ENCODE results near the gene RPL5.

RPL5 gene

GRCh38 chr1:92820551-92820950, 11.3 kb upstream of the RPL5 start:
- no peak for DNase-seq

GRCh38 chr1:92822879-92823278, 9.0 kb upstream of the RPL5 start:
- DNase-seq = no peak

- DNase-seq = no peak
Observed at GRCh38 chr1:92826792-92827191, 5.0 kb upstream of the RPL5 start.

GRCh38 chr1:92831368-92831761, 475 bp upstream of the RPL5 start:
- DNase-seq = no peak

GRCh38 chr1:92832537-92833114, 786 bp downstream of the RPL5 start:
- no peak for DNase-seq

GRCh38 chr1:92833840-92834239, 2.0 kb downstream of the RPL5 start:
- no peak for DNase-seq

- no peak for DNase-seq
Observed at GRCh38 chr1:92834617-92835016, 2.8 kb downstream of the RPL5 start.

- no peak for DNase-seq
Observed at GRCh38 chr1:92837062-92837461, 5.2 kb downstream of the RPL5 start.

- no peak for DNase-seq
Observed at GRCh38 chr1:92838519-92838918, 6.7 kb downstream of the RPL5 start.

- DNase-seq = no peak
Observed at GRCh38 chr1:92839442-92839841, 7.6 kb downstream of the RPL5 start.

- DNase-seq = no peak
Observed at GRCh38 chr1:92840600-92840999, 8.8 kb downstream of the RPL5 start.

- no peak for DNase-seq
Observed at GRCh38 chr1:92842082-92843045, 10.5 kb downstream of the RPL5 start.

GRCh38 chr1:92843046-92843423, 11.2 kb downstream of the RPL5 start:
- no peak for DNase-seq

GRCh38 chr1:92843429-92844352, 11.9 kb downstream of the RPL5 start:
- DNase-seq = no peak

GRCh38 chr1:92844439-92844838, 12.6 kb downstream of the RPL5 start:
- DNase-seq = no peak

- no peak for DNase-seq
Observed at GRCh38 chr1:92845908-92846307, 14.1 kb downstream of the RPL5 start.

GRCh38 chr1:92848201-92848600, 16.4 kb downstream of the RPL5 start:
- DNase-seq = no peak

GRCh38 chr1:92850019-92850418, 18.2 kb downstream of the RPL5 start:
- no peak for DNase-seq

GRCh38 chr1:92851729-92852128, 19.9 kb downstream of the RPL5 start:
- no peak for DNase-seq

- DNase-seq = no peak
Observed at GRCh38 chr1:92853299-92853698, 21.5 kb downstream of the RPL5 start.

GRCh38 chr1:92854101-92854785, 22.4 kb downstream of the RPL5 start:
- DNase-seq = no peak

- DNase-seq = no peak
Observed at GRCh38 chr1:92855236-92855635, 23.4 kb downstream of the RPL5 start.

- DNase-seq = no peak
Observed at GRCh38 chr1:92857817-92858216, 26.0 kb downstream of the RPL5 start.
